Measurements from ENCODE around the gene TBCK. TPM values are rescaled to one million over a fixed set of nuclear protein-coding genes. Genes with fewer than 3 reads are reported as not detected.

Gene TBCK
- polyA plus RNA-seq, 1 donor (not counting 4 experiments of a cell fraction or from before 2014, with no cell fraction given): 19.3 TPM

GRCh38 chr4:105994841-105995501 lies 321.0 kb downstream of the TBCK start:
- no peaks in the 10 kb centered on the region for H3K79me2 ChIP-seq (ENCODE audit: control insufficient read depth, insufficient read depth, low read length)
- no peak overlapping the region for H3K9ac ChIP-seq (ENCODE audit: control insufficient read depth, extremely low read depth, insufficient read depth, low read length)
- no peaks in the 10 kb centered on the region for H4K20me1 ChIP-seq (ENCODE audit: control insufficient read depth, extremely low read depth, insufficient read depth, low read length)
- H3K4me2 ChIP-seq (ENCODE audit: control insufficient read depth, extremely low read depth, insufficient read depth, low read depth, low read length): no peak overlapping the region
- H3K36me3 ChIP-seq (ENCODE audit: control insufficient read depth in 2 of 2, extremely low read depth in 1 of 2, insufficient read depth in 2 of 2, low read length in 2 of 2): no peaks in the 10 kb centered on the region
- H3K27ac ChIP-seq (ENCODE audit: control insufficient read depth, insufficient read depth, low read length): no peak overlapping the region
- FAIRE-seq: no peak
- no peak for TF ChIP-seq CTCF (optimal IDR thresholded peaks at IDR 0.05 in 1 of 3, IDR thresholded peaks at IDR 0.05 in 1 of 3, conservative IDR thresholded peaks at IDR 0.05 in 1 of 3; ENCODE audit: extremely low read depth in 1 of 3, insufficient read depth in 2 of 3, low read length in 3 of 3)
- TF ChIP-seq EZH2 (IDR thresholded peaks at IDR 0.05; ENCODE audit: low read length): no peak
- no peaks in the 10 kb centered on the region for H3K9me1 ChIP-seq (ENCODE audit: control insufficient read depth, extremely low read depth, insufficient read depth, low read length)
- DNase-seq (ENCODE audit: low read depth, low spot score): no peak
- H3K27me3 ChIP-seq (ENCODE audit: control insufficient read depth, extremely low read depth, insufficient read depth, low read length): no peaks in the 10 kb centered on the region
- dilution Hi-C loops (cut with MboI; ENCODE audit: extremely low pct_ligation_motif_present, low sequenced_read_pairs): no loop called here
- H2AFZ ChIP-seq (ENCODE audit: control insufficient read depth, low read length): no peak overlapping the region
- H3K9me3 ChIP-seq (ENCODE audit: control insufficient read depth, low read depth, low read length): no peaks in the 10 kb centered on the region
- H3K4me3 ChIP-seq (ENCODE audit: control insufficient read depth in 2 of 3, extremely low read depth in 1 of 3, insufficient read depth in 2 of 3, low read depth in 1 of 3, low read length in 3 of 3): no peak overlapping the region
- peaks cover 6% of the 10 kb centered on the region for H3K4me1 ChIP-seq (ENCODE audit: control insufficient read depth, extremely low read depth, insufficient read depth, low read length)

GRCh38 chr4:105994061-105994460 lies 321.9 kb downstream of the TBCK start:
- Histone ChIP-seq H3K9ac (ENCODE audit: control insufficient read depth, extremely low read depth, insufficient read depth, low read length) (no peak overlapping the region), H3K4me3 (ENCODE audit: control insufficient read depth in 2 of 3, extremely low read depth in 1 of 3, insufficient read depth in 2 of 3, low read depth in 1 of 3, low read length in 3 of 3) (no peak overlapping the region), H2AFZ (ENCODE audit: control insufficient read depth, low read length) (no peak overlapping the region), H3K36me3 (ENCODE audit: control insufficient read depth in 2 of 2, extremely low read depth in 1 of 2, insufficient read depth in 2 of 2, low read length in 2 of 2) (no peaks in the 10 kb centered on the region), H3K9me1 (ENCODE audit: control insufficient read depth, extremely low read depth, insufficient read depth, low read length) (no peaks in the 10 kb centered on the region), H3K9me3 (ENCODE audit: control insufficient read depth, low read depth, low read length) (no peaks in the 10 kb centered on the region), H3K4me1 (ENCODE audit: control insufficient read depth, extremely low read depth, insufficient read depth, low read length) (peaks cover 6% of the 10 kb centered on the region), H3K27me3 (ENCODE audit: control insufficient read depth, extremely low read depth, insufficient read depth, low read length) (no peaks in the 10 kb centered on the region), H4K20me1 (ENCODE audit: control insufficient read depth, extremely low read depth, insufficient read depth, low read length) (no peaks in the 10 kb centered on the region), H3K4me2 (ENCODE audit: control insufficient read depth, extremely low read depth, insufficient read depth, low read depth, low read length) (no peak overlapping the region), H3K27ac (ENCODE audit: control insufficient read depth, insufficient read depth, low read length) (no peak overlapping the region), H3K79me2 (ENCODE audit: control insufficient read depth, insufficient read depth, low read length) (no peaks in the 10 kb centered on the region)
- FAIRE-seq: peak; percentile 49
- TF ChIP-seq EZH2 (IDR thresholded peaks at IDR 0.05; ENCODE audit: low read length): no peak
- TF ChIP-seq CTCF (optimal IDR thresholded peaks at IDR 0.05 in 1 of 3, IDR thresholded peaks at IDR 0.05 in 1 of 3, conservative IDR thresholded peaks at IDR 0.05 in 1 of 3; ENCODE audit: extremely low read depth in 1 of 3, insufficient read depth in 2 of 3, low read length in 3 of 3): no peak
- dilution Hi-C loops (cut with MboI; ENCODE audit: extremely low pct_ligation_motif_present, low sequenced_read_pairs): no loop called here
- DNase-seq (ENCODE audit: low read depth, low spot score): no peak
